Activated T-cell treated with anti-CD3 and anti-CD28 coated beads, Interleukin-2, amount 50 U/mL, for 24 hours (primary cell): ENCODE results near the gene NAP1L4.

ENCODE experiments used
- DNase-seq: peaks from one replicate; pipeline ENCODE4 v3.0.0-alpha.2; 2020
- H3K27ac Mint-ChIP-seq: 2 replicates; pipeline ENCODE4 v1.8.0; 2020; ENCODE audit warnings: mild to moderate bottlenecking, mixed read lengths
- H3K27me3 Mint-ChIP-seq: 2 replicates; pipeline ENCODE4 v1.8.0; 2020; ENCODE audit warnings: mixed read lengths
- H3K36me3 Mint-ChIP-seq: 2 replicates; pipeline ENCODE4 v1.8.0; 2020; ENCODE audit warnings: low read depth, mixed read lengths
- H3K4me1 Mint-ChIP-seq: 2 replicates; pipeline ENCODE4 v1.8.0; 2020; ENCODE audit warnings: low read depth, mixed read lengths
- H3K4me3 Mint-ChIP-seq: 2 replicates; pipeline ENCODE4 v1.8.0; 2020; ENCODE audit warnings: mild to moderate bottlenecking, moderate library complexity, mixed read lengths
- H3K9me3 Mint-ChIP-seq: 2 replicates; pipeline ENCODE4 v1.8.0; 2020; ENCODE audit warnings: mixed read lengths

NAP1L4 gene

GRCh38 chr11:2901854-2902783 is 90.0 kb downstream of the NAP1L4 start:
- peaks cover 46% of the 10 kb centered on the region for H3K4me1 Mint-ChIP-seq
- peaks cover 4% of the 10 kb centered on the region for H3K36me3 Mint-ChIP-seq
- H3K27ac Mint-ChIP-seq = peak overlapping the region; percentile 71
- peak; percentile 94 for DNase-seq
- no peaks in the 10 kb centered on the region for H3K27me3 Mint-ChIP-seq
- peak overlapping the region; percentile 75 for H3K4me3 Mint-ChIP-seq
- H3K9me3 Mint-ChIP-seq = no peaks in the 10 kb centered on the region

GRCh38 chr11:2901196-2901796 is 90.8 kb downstream of the NAP1L4 start:
- H3K27me3 Mint-ChIP-seq = no peaks in the 10 kb centered on the region
- peak overlapping the region; percentile 71 for H3K27ac Mint-ChIP-seq
- peak overlapping the region; percentile 33 for H3K4me3 Mint-ChIP-seq
- peaks cover 4% of the 10 kb centered on the region for H3K36me3 Mint-ChIP-seq
- DNase-seq = no peak
- H3K9me3 Mint-ChIP-seq = no peaks in the 10 kb centered on the region
- H3K4me1 Mint-ChIP-seq = peaks cover 46% of the 10 kb centered on the region

- Mint-ChIP-seq H3K27ac (peak overlapping the region; percentile 58), H3K4me1 (peaks cover 46% of the 10 kb centered on the region), H3K36me3 (no peaks in the 10 kb centered on the region), H3K9me3 (no peaks in the 10 kb centered on the region), H3K27me3 (no peaks in the 10 kb centered on the region), H3K4me3 (no peak overlapping the region)
- DNase-seq = no peak
Observed at GRCh38 chr11:2899080-2899783, 92.9 kb downstream of the NAP1L4 start.

GRCh38 chr11:2898366-2899079 is 93.6 kb downstream of the NAP1L4 start:
- Mint-ChIP-seq H3K27ac (peak overlapping the region; percentile 87), H3K4me3 (peak overlapping the region; percentile 50), H3K27me3 (no peaks in the 10 kb centered on the region), H3K4me1 (peaks cover 42% of the 10 kb centered on the region), H3K36me3 (no peaks in the 10 kb centered on the region), H3K9me3 (no peaks in the 10 kb centered on the region)
- DNase-seq = peak; percentile 70

- Mint-ChIP-seq H3K27me3 (no peaks in the 10 kb centered on the region), H3K4me3 (no peak overlapping the region), H3K9me3 (no peaks in the 10 kb centered on the region), H3K36me3 (no peaks in the 10 kb centered on the region), H3K4me1 (peaks cover 45% of the 10 kb centered on the region), H3K27ac (no peak overlapping the region)
- no peak for DNase-seq
Observed at GRCh38 chr11:2897048-2897447, 95.1 kb downstream of the NAP1L4 start.

- Mint-ChIP-seq H3K9me3 (no peaks in the 10 kb centered on the region), H3K27me3 (no peaks in the 10 kb centered on the region), H3K36me3 (no peaks in the 10 kb centered on the region), H3K4me3 (no peak overlapping the region), H3K27ac (no peak overlapping the region), H3K4me1 (peaks cover 50% of the 10 kb centered on the region)
- DNase-seq = no peak
Observed at GRCh38 chr11:2896047-2896446, 96.1 kb downstream of the NAP1L4 start.
